Karpas-422 (cell line): Measurements from ENCODE around the gene RABL2A. TPM values are rescaled to one million over a fixed set of nuclear protein-coding genes. Genes with fewer than 3 reads are reported as not detected.
"Not testable (repeated sequence)": the region's sequence is repeated elsewhere in the genome, so short reads cannot be mapped to it uniquely, and the experiment has no call there.

Experiments used
- DNase-seq: peaks from one replicate; pipeline ENCODE4 v3.0.0-alpha.2; 2015
- H2AFZ ChIP-seq: fragments of 200-600 bp; sonication (generic); 2 replicates; pipeline ENCODE4 v1.6.1; 2014; ENCODE audit warnings: antibody characterized with exemption, low read length, mixed read lengths
- H3K27ac ChIP-seq: fragments of 200-600 bp; sonication (generic); 2 replicates; pipeline ENCODE4 v1.5.1; 2014; ENCODE audit warnings: mild to moderate bottlenecking, low read length, moderate library complexity
- H3K27me3 ChIP-seq: fragments of 200-600 bp; sonication (generic); 2 replicates; pipeline ENCODE4 v1.6.1; 2014; ENCODE audit warnings: low read length, mixed read lengths
- H3K36me3 ChIP-seq: fragments of 200-600 bp; sonication (generic); 2 replicates; pipeline ENCODE4 v1.6.1; 2014; ENCODE audit warnings: low read length, mixed read lengths; ENCODE audit not compliant: insufficient read depth
- H3K4me1 ChIP-seq: fragments of 200-600 bp; sonication (generic); 2 replicates; pipeline ENCODE4 v1.6.1; 2014; ENCODE audit warnings: mild to moderate bottlenecking, low read length, mixed read lengths
- H3K4me2 ChIP-seq: fragments of 200-600 bp; sonication (generic); 2 replicates; pipeline ENCODE4 v1.6.1; 2014; ENCODE audit warnings: low read length, low read depth, mild to moderate bottlenecking; ENCODE audit not compliant: poor library complexity, severe bottlenecking
- H3K4me3 ChIP-seq: fragments of 200-600 bp; sonication (generic); 2 replicates; pipeline ENCODE4 v1.5.1; 2014; ENCODE audit warnings: mild to moderate bottlenecking, antibody characterized with exemption, low read length, mixed read lengths
- H3K79me2 ChIP-seq: fragments of 200-600 bp; sonication (generic); 2 replicates; pipeline ENCODE4 v1.6.1; 2014; ENCODE audit warnings: mild to moderate bottlenecking, low read length, mixed read lengths
- H3K9ac ChIP-seq: fragments of 200-600 bp; sonication (generic); 2 replicates; pipeline ENCODE4 v1.6.0; 2014; ENCODE audit warnings: low read length
- H3K9me2 ChIP-seq: fragments of 200-600 bp; sonication (generic), shearing (Covaris generic); replicated peaks from 2 replicates; pipeline ENCODE4 v1.6.0; 2014; ENCODE audit warnings: mild to moderate bottlenecking, low read length, moderate library complexity; ENCODE audit not compliant: insufficient read depth
- H3K9me3 ChIP-seq: fragments of 300-700, 200-600 bp; sonication (generic); 2 replicates; pipeline ENCODE4 v1.6.1; 2014; ENCODE audit warnings: low read length, mixed read lengths
- H4K20me1 ChIP-seq: fragments of 200-600 bp; sonication (generic); 2 replicates; pipeline ENCODE4 v1.6.1; 2014; ENCODE audit warnings: mild to moderate bottlenecking, antibody characterized with exemption, low read length, low read depth; ENCODE audit not compliant: insufficient read depth
- small RNA-seq: library from RNA; depleted of rRNA; stranded (forward); fragments of <200 nt; gene quantifications from one replicate; pipeline ENCODE3, GENCODE V24; 2014
- total RNA-seq: library from RNA; depleted of rRNA; stranded (reverse); fragments of >200 nt; shearing (Covaris generic); gene quantifications from 2 replicates; pipeline ENCODE4 v1.2.3, GENCODE V29; 2014; ENCODE audit warnings: low replicate concordance; rRNA removed

The RABL2A gene
- total RNA-seq, 1 experiment from 2014 or later: 38.5 TPM

DNA sequence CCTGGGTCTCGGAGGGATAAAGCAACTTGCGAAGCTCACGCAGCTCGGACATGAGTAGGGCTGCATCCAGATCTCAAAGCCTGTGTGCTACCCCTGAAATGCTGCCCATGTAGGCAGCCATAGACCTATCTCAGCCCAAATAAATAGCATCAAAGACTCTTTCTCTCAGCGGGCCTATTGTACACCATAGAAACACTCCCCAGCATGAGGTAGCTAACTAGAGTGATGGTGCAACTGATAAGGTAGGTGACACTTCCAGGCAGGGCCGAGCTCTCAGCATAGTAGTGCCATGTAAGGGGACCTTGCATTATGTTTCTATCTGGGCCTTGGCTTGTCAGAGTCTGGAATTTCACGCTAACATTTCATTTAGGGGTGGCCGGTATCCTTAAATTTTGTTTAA, 52.4 kb downstream of the RABL2A start:
- no peak overlapping the region for H3K4me2 ChIP-seq
- H4K20me1 ChIP-seq: no peaks in the 10 kb centered on the region
- H3K4me3 ChIP-seq: no peak overlapping the region
- no peak overlapping the region for H2AFZ ChIP-seq
- no peaks in the 10 kb centered on the region for H3K79me2 ChIP-seq
- DNase-seq: no peak
- H3K9me3 ChIP-seq: no peaks in the 10 kb centered on the region
- H3K9ac ChIP-seq: no peak overlapping the region
- H3K4me1 ChIP-seq: no peaks in the 10 kb centered on the region; the same call in 1 of the 2 replicates
- H3K27ac ChIP-seq: no peak overlapping the region
- no peaks in the 10 kb centered on the region for H3K36me3 ChIP-seq
- H3K9me2 ChIP-seq: no peaks in the 10 kb centered on the region
- H3K27me3 ChIP-seq: no peaks in the 10 kb centered on the region

DNA sequence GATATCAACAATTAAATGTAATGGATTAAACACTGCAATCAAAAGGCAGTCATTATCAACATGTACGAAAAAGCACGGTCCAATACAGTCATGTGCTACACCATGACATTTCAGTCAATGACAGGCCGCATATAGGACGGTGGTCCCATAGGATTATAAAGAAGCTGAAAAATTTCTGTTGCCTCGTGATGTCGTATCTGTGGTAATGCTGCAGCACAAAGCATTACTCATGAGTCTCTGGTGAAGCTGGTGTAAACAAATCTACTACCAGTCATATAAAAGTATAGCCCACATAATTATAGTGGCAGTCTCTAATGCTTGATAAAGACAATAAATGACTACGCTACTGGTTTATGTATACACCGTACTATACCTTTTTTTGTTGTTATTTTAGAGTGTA, 58.4 kb downstream of the RABL2A start:
- DNase-seq: no peak
- no peak overlapping the region for H3K27ac ChIP-seq
- no peak overlapping the region for H2AFZ ChIP-seq
- H3K4me3 ChIP-seq: no peak overlapping the region
- no peaks in the 10 kb centered on the region for H3K27me3 ChIP-seq
- no peaks in the 10 kb centered on the region for H3K9me2 ChIP-seq
- H3K4me2 ChIP-seq: no peak overlapping the region
- no peaks in the 10 kb centered on the region for H4K20me1 ChIP-seq
- no peak overlapping the region for H3K9ac ChIP-seq
- H3K4me1 ChIP-seq: peaks cover under 1% of the 10 kb centered on the region; the same call in 1 of the 2 replicates
- no peaks in the 10 kb centered on the region for H3K79me2 ChIP-seq
- H3K36me3 ChIP-seq: no peaks in the 10 kb centered on the region
- H3K9me3 ChIP-seq: no peaks in the 10 kb centered on the region

DNA sequence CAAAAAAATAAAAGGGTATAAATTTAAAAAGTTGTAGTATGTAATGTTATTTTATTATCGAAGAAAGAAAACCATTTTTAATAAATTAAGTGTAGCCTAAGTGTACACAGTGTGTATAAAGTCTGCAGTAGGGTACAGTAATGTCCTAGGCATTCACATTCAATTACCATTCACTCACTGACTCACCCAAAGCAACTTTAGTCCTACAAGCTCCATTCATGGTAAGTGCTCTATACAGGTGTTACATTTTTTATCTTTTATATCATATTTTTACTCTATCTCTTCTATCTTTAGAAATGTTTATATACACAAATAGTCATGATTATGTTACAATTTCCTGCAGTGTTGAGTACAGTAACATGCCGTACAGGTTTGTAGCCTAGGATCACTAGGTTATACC, 59.5 kb downstream of the RABL2A start:
- no peak overlapping the region for H3K4me2 ChIP-seq
- no peak overlapping the region for H3K9ac ChIP-seq
- H3K27ac ChIP-seq: no peak overlapping the region
- H3K36me3 ChIP-seq: no peaks in the 10 kb centered on the region
- no peaks in the 10 kb centered on the region for H3K79me2 ChIP-seq
- H3K9me3 ChIP-seq: no peaks in the 10 kb centered on the region
- no peak overlapping the region for H2AFZ ChIP-seq
- no peaks in the 10 kb centered on the region for H3K9me2 ChIP-seq
- H3K27me3 ChIP-seq: no peaks in the 10 kb centered on the region
- no peak for DNase-seq
- H3K4me1 ChIP-seq: peaks cover 4% of the 10 kb centered on the region; the same call in 1 of the 2 replicates
- no peaks in the 10 kb centered on the region for H4K20me1 ChIP-seq
- H3K4me3 ChIP-seq: no peak overlapping the region

DNA sequence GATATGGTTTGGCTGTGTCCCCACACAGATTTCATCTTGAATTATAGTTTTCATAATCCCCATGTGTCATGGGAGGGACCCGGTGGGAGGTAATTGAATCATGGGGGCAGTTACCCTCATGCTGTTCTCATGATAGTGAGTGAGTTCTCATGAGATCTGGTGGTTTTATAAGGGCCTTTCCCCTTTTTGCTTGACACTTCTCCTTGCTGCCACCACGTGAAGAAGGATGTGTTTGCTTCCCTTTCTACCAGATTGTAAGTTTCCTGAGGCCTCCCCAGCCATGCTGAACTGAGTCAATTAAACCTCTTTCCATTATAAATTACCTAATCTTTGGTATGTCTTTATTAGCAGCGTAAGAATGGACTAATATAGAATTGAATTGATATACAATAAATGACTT, 63.8 kb downstream of the RABL2A start:
- H3K9ac ChIP-seq, H3K36me3 ChIP-seq, H3K79me2 ChIP-seq, H3K9me3 ChIP-seq, H4K20me1 ChIP-seq, H3K27ac ChIP-seq, H3K4me3 ChIP-seq, H3K9me2 ChIP-seq, H3K4me2 ChIP-seq, H3K27me3 ChIP-seq: not testable (repeated sequence)
- Histone ChIP-seq H3K4me1 (peaks cover 22% of the 10 kb centered on the region), H2AFZ (peak overlapping the region; percentile 48; the same call in 1 of the 2 replicates)
- DNase-seq: peak; percentile 56

Small RNA genes within 50 kb of the gene (small RNA-seq; reads per million reads assigned to genes)
- gene MIR1302-3 (not detected), gene RNU6-744P (not detected)

Other genes starting within 250 kb of the RABL2A start
- 41.8 and 58.4 TPM in 2 replicates for gene ZNG1B, start 189.6 kb upstream of the RABL2A start, total RNA-seq
- 0.60 and 0.72 TPM in 2 replicates for gene FOXD4L1, start 128.6 kb upstream of the RABL2A start, total RNA-seq
- gene SLC35F5, start 129.4 kb downstream of the RABL2A start, total RNA-seq: 66.0 and 160 TPM in 2 replicates